Stimulated activated CD8-positive, alpha-beta memory T cell treated with anti-CD3 and anti-CD28 coated beads, Interleukin-15, amount 100 ng/mL, for 24 hours (primary cell): ENCODE measurements around the gene AQP10.
A peak's percentile ranks its signal among the peaks of the same experiment; 100 is the strongest.
"Not testable (repeated sequence)": the region's sequence is repeated elsewhere in the genome, so short reads cannot be mapped to it uniquely, and the experiment has no call there.

Experiments used
- DNase-seq: peaks from one replicate; pipeline ENCODE4 v3.0.0-alpha.2; 2020; ENCODE audit warnings: low read depth

The AQP10 gene

DNA sequence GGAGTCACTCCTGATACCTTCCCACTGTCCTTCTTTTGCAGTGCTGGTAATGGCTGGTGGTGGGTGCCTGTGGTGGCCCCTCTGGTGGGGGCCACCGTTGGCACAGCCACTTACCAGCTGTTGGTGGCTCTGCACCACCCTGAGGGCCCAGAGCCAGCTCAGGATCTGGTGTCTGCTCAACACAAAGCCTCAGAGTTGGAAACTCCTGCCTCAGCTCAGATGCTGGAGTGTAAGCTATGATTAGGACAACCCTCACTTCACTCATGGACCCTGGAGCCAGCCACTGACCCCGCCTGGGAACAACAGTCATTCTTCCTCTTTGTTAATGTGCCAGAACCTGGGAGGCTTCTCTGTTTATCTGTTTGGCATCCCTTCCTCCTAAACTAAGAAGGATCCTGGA lies 3.3 kb downstream of the AQP10 start:
- no peak for DNase-seq

DNA sequence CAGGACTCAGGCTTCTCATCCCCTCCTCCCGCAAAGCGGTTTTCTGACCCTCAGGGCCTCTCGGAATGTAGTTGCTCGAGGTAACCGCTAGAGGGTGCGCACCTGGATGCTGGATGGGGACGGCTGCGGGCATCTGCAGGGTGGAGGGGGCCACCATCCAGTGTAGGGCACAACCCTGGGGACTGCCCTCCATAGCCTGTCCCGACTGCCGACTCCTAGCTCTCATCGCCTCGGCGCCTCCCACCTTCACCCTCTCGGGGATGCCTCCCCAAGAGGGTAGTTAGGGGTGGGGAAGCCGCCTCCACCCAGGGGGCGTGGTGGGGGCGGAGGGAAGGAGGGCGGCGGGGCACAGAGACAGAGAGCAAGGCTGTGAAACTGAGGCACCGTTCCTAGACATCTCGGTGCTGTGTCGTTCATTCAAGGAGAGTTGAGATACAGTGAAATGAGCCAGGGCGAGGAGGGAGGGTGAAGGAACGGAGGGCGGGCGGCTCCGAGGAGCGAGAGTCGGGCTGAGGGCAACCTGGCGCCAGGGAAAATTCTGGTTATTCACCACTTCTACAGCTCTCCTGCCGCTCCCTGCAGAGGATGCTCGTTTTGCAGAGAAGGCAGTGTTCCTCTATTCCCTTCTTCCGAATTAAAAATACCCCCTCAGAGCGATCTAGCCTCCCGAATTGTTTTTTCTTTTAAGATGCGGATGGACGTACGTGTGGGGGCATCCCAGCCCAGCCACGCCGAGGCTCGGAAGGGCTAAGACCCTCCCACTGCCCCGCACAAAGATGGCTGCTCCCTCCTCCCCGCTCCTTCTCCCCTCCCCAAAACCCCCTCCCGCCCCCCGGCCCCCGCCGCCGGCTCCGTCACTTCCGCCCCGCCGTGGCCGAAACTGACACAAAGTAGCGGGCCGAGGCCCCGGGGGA lies 4.0 kb downstream of the AQP10 start, which contains the start of gene ATP8B2:
TSS of gene ATP8B2 (plus strand) at position 857 of the 914 bp plus-strand sequence. CDS start 2,617 bp downstream, outside the sequence.
- DNase-seq: peak; percentile 62

DNA sequence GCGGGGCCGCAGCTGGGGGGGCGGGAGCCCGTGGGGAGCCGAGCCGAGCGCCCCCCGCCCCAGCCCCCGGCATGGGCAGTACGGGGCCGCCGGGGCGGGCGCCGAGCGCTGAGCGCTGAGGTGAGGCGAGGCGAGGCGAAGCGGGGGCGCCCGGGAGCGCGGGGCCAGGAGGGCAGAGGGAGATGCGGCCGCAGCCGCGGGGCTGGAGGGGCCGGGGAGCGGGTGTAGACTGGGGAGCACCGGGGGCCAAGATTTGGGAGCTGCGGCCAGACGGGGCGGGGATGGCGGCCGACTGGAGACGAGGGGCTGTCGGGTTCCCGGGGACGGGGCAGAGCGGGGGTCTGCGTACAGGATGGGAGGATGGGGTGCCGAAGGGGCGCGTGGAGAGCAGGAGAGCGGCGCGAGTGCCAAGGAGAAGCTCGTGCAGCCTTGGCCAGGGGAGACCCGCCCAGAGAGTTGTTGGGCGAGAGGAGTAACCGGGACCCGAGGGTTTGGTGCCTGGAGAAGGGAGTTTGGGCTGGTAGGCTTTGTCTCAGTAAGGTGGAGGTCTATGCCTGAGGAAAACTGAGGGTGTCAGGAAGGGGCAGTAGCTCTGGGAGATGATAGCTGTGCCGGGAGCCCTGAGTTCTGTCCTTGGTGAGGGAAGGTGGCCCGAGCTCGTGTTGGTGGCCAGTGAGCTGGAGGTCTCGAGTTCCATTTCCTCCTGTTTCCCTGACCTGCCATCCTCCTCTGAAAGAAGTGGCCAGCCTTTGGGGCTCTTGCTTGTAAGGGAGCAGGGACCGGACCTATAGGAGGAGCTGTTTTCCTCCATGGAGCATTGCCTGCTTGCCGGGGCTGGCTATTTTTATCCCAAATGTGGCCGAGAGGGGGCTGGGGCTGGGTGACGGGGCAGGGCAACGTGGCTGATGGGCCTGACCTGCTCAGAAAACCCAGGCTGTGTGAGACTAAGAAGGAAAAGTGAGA lies 5.0 kb downstream of the AQP10 start:
- no peak for DNase-seq

DNA sequence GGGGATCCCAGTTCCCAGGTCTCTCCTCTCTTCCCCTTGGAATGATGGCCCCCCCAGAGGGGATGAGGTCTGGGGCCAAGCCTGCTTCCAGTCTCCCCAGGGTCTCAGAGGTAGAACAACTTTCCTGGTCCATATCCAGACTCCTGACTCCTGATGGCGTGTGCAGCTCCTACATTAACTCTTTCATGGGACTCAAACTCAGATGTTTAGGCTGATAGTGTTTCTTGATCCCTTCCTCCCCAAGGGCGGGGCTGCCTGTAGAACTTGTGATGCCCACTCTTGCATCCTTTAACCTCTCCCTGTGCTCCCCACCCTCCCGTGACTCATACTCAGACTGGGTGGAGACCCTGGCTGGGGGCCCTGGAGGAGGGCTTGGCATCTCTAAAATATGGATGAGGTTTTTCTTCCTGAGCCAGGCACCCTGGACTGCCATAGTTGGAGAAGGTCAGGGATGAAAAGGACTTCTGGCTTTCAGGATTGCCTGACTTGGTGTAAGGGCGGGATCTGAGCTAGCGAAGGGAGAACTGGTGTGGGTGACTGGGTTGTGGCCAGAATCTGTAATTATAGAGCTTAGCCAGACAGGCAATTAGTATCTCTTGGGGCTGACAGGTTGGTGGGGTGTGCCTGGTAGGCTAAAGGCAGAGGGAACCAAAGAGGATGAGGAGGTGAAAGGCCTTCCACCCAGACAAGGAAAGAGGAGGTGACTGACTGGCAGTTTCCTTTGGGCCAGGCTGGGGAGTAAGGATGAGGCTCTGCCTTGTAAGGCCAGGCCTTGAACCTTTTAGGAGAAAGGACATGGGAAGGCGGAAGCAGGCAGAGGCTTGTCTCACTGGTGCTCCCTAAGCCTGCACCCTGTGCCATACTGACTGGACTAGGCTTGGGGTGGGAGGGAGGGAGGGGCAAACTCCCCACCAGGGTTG lies 5.9 kb downstream of the AQP10 start:
- no peak for DNase-seq

DNA sequence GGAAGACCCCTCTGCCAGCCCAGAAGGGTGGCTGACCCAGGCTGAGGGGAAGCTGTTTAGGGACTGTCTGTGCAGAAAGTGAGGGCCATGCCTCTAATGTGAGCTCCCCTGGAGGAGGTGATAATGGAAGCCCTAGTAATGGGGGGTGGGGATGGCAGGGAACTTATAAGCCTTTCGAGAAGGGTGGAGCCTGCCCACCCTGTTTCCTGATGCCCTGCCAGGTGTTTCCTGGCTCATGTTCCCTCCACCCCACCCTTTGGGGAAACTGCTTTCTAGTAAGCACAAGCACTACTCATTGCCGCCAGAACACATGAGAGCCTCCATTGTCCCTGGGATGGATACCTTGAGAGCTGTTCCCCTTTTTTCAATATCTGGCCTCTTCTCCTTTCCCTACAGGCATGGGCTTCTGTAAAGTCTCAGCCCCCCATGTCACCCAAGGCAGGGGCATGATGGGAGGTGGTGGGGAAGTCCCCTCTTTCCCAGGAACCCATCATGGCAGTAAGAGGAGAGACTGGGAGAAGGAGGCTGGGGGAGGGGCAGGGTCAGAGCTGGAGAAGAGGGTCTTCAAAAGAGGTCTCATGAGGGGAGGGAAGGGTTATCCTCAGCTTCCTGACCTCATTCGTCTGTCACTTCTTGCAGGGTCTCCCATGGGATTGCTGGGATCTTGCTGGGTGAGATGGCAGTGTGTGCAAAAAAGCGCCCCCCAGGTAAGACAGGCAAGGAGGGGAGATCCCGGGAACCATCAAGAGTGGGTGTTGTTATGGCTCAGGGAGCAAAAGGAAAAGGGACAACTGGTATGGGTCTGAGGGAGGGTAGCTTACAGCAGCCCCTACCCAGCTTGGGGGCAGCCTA lies 6.8 kb downstream of the AQP10 start:
- no peak for DNase-seq

DNA sequence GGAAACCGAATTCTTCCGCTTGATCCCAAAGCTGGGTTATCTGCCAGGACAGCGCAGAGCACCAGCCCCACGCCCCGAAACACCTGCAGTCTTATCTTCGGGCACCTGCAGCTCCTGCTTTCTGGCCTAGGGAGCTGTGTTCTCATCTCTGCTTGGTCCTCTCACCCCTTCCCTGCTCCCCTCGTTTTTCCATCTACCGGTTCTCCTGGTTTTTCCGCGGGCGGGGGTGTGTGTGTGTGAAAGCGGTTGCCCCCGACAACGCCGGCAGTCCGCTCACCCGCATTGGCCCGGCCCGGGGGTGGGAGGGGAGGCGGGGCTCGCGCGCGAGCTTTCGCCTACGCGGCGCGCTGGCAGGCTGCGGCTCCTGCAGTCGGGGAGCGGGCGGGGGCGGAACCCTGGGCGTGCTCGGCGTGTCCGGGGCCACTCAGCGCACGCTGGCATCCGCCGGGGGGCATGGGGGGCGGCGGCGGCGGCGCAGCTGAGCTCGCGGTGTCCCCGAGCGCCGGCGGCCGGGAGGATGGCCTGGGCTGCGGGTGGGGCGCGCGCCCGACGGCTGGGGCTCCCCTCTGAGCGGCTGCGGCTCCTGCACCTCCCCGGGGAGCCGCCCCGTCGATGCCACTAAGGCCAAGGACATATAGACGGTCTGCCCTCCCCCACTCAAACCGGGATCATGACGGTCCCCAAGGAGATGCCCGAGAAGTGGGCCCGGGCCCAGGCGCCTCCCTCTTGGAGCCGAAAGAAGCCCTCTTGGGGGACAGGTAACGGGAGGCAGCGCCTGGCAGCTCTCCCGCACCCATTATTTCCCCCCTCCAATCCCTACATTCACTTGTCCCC lies 7.6 kb downstream of the AQP10 start:
- peak; percentile 76 for DNase-seq

DNA sequence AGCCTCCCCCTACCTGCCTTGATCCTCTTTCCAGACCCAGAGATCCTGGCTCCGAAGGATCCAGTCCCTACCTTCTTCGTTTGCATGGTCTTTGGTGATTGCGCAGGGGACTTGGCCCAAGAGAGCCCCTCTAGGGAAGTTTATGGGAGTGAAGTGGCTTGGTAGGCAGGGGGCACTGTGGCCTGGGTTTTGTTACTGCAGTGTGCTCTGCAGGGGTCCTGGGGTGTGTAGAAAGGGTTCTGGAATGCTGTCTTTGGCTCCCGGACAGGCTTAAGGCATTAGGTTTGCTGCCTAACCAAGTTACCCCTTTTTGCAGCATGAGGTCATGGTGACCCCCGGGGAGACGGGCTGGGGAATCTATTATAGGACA lies 8.2 kb downstream of the AQP10 start:
- DNase-seq: no peak

DNA sequence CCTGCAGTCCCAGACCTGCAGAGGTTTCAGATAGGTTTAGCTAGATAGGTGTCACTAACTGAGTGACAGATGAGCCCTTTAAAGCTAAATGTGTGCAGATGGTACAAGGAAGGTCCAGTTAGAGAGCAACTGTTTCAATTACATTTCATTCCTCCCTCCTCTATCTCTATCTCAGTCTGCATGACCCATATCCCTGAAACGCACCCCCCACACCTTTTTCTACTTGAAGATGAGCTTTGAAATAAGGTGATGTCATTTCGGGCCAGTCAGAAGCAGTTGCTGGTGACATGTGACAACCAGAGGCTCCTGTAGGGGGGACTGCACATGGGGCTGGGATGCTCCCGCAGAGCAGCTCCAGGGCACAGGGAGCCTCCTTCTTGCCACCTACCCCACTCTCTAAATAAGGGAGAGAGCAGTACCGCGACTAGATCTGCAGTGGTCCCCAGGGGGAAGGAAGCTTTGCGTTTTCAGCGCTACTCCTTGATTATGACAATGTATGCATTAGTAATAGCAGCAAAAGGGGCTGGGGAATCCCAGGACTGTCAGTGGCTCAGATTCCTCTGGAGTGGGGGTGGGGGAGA lies 8.7 kb downstream of the AQP10 start:
- DNase-seq: no peak

DNA sequence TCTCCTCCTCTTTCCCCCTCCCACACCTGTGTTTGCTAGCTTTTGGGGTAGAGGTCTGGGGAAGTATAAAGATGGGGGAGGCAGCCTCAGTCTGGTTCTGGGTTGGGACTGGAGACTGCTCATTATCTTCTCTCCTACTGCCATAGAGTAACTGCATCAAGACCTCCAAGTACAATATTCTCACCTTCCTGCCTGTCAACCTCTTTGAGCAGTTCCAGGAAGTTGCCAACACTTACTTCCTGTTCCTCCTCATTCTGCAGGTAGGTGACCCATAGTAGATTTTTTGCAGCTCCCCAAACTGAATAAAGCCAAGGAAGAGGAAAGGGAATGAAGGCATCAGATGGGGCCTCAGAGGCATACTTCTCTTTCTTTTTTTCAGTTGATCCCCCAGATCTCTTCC lies 9.8 kb downstream of the AQP10 start:
- no peak for DNase-seq

DNA sequence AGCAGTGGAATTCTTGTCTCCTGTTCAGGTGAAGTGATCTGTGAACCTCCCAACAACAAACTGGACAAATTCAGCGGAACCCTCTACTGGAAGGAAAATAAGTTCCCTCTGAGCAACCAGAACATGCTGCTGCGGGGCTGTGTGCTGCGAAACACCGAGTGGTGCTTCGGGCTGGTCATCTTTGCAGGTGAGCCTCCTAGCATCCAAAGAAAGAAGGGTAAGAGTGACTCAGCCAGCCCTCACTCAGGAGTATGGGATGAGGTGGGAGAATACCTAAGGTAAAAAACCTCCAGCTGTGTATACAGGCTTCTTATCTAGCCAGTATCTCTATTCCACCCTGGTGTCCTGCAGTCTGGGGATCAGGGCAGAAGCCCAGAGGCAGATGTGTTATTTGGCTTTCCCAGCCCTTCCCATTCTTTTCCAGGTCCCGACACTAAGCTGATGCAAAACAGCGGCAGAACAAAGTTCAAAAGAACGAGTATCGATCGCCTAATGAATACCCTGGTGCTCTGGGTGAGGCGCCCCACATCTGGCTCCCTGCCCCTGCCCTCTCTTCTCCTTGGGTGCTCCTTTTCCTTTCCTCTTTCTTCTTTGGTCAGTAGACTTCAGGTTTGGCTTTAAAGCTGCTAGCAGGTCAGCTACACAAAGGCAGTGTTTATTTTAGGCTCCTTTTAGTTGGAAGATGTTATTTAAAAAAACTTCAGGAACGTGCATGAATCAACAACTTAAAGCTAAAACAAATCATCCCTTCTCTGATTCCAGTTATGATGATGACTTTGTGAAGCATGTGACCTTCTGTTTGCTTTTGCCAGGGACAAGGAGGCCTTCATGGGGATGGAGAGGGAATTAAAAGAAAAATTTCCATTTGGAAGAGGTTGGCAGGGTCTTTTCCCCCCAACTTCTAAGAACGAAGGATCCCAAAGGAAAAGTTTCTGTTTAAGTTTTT lies 13.5 kb downstream of the AQP10 start:
- no peak for DNase-seq

DNA sequence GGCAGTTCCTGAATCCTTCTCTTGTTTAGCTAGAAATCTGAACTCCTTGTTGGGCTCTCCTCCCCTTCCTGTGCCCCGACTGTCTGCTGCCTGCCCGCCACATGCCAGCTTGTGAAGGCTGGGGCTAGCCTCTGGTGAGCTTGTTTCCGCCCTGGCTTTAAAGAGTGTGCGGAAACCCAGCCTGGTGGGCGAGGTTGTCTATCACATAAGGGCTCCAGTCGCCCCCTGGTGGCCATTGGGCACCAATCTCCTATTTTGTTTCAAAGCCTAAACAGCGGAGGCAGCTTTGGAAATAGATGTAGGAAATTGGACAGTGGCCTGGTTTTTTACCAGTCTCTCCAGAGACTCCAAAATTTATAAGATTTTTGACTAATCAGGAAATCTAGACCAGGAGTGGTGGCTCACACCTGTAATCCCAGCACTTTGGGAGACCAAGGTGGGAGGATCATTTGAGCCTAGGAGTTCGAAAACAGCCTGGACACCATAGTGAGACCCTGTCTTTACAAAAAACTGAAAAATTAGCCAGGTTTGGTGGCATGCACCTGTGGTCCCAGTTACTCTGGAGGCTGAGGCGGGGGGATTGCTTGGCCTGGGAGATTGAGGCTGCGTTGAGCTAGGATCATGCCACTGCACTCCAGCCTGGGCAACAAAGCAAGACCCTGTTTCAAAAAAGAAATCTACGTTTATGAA lies 14.3 kb downstream of the AQP10 start:
- peak; percentile 79 for DNase-seq

DNA sequence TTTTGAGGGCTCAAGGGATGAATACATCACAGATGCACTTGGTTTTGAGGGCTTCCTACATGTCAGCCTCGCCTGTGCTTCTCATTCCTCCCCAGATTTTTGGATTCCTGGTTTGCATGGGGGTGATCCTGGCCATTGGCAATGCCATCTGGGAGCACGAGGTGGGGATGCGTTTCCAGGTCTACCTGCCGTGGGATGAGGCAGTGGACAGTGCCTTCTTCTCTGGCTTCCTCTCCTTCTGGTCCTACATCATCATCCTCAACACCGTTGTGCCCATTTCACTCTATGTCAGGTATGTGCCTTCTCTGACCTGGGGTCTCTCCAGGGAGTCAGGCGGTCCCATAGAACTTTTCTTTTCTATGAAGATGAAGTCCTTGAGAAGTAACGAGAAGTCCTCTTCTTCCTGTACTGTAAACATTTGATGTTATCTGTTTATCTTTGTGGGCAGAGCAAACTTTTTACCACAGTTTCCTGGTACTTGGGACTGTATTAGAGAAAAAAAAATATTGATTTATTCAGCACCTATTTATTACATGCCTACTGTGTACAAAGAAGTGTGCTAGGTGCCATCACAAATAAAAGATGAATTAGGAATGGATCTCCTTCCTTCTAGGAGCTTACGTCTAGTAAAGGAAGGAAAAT lies 16.5 kb downstream of the AQP10 start:
- no peak for DNase-seq

DNA sequence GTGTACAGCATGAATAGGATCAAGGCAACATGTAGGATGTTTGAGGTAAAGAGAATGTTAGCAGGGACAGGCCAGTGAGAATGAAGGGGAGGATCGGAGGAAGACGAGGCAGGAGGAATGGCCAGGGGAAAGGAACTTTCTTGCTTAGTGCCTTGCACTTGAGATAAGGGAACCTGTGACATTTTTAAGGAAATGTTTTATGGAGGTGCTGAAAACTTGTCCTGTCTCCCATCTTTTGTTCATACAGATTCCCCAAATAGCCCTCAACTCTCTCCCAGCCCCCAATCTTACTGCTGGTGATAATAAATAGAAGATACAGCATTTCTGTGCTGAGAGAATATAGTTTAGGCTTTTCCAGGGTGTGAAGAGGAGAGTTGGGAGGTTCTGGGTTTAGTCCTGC lies 18.0 kb downstream of the AQP10 start:
- no peak for DNase-seq

DNA sequence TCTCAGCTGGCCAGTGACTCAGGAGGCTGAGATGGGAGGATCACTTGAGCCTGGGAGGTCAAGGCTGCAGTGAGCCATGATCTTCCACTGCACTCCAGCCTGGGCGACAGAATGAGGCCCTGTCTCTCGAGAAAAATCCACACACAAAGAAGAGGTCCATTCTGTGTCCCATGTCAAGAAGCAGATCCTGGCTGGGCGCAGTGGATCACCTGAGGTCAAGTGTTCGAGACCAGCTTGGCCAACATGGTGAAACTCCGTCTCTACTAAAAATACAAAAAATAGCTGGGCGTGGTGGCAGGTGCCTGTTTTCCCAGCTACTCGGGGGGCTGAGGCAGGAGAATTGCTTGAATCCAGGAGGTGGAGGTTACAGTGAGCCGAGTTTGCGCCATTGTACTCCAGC lies 20.5 kb downstream of the AQP10 start:
- DNase-seq: not testable (repeated sequence)

DNA sequence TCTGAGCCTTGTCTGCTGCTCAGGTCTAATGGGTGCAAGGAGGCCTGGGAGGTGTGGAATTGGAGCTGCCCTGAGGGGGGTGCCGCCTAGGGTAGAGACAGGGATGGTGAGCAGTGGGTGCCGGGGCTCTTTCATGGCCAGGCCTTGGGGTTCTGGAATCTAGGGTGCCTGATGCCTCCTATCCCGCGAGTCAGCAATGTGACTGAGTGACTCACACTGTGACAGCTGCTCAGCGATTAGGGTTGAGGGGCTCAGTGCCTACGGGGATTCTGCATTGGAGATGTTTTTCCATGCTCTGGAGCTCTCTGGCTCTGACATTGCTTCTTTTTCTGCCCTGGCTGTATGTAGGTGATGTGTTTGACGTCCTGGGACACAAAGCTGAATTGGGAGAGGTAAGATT lies 21.2 kb downstream of the AQP10 start:
- no peak for DNase-seq

DNA sequence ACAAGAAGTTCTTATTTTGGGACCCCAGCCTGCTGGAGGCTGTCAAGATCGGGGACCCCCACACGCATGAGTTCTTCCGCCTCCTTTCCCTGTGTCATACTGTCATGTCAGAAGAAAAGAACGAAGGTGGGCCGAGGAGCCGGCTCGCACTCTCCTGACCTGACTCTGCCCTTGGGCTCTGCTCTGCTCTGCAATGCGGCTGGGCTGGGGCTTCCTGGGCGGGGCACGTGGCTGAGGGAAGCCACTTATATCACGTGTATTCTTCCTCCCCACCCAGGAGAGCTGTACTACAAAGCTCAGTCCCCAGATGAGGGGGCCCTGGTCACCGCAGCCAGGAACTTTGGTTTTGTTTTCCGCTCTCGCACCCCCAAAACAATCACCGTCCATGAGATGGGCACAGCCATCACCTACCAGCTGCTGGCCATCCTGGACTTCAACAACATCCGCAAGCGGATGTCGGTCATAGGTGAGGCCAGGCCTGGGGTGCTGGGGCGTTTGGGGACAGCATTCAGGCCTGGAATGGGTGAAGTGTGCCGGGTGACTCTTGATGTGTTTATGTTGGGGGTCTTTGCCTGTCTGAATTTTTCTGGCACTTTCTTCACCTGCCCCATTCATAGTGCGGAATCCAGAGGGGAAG lies 22.1 kb downstream of the AQP10 start:
- peak; percentile 37 for DNase-seq
